HCT116 (cell line): ENCODE results near the gene CISD1. TPM values are rescaled to one million over a fixed set of nuclear protein-coding genes. Genes with fewer than 3 reads are reported as not detected.

Experiments
- ATAC-seq: fragments of 200-7000 bp; cut with Tn5 transposase; 2 replicates; pipeline ENCODE4 v1.9.1; 2020; ENCODE audit warnings: mild to moderate bottlenecking, moderate library complexity
- Bru-seq: library from RNA; stranded (reverse); fragments of 400-500 nt; gene quantifications from one replicate; lab custom pipeline; 2021; lab: Mats Ljungman, UMichigan
- BruChase-seq, 2 experiments: library from RNA; stranded (reverse); fragments of 400-500 nt; gene quantifications; one replicate each; lab custom pipeline; 2021; lab: Mats Ljungman, UMichigan
- BruUV-seq: library from RNA; stranded (reverse); fragments of 400-500 nt; replicated peaks from 2 replicates; lab custom pipeline; 2021; lab: Mats Ljungman, UMichigan
- CTCF ChIA-PET: fragments of 300-600 bp; sonication (Branson Sonifier 250); formaldehyde crosslinking; loops from one replicate; lab custom pipeline; 2021; ENCODE audit warnings: antibody characterized with exemption; lab: Charles Lee
- POLR2A ChIA-PET: fragments of 300-600, 350-600 bp; sonication (Branson Sonifier 250); formaldehyde crosslinking; loops from one replicate; lab custom pipeline; 2021; ENCODE audit warnings: antibody characterized with exemption; lab: Charles Lee
- RAD21 ChIA-PET, 2 experiments: fragments of 300-600 bp; sonication (Branson Sonifier 250); formaldehyde crosslinking; loops; one replicate each; lab custom pipeline; 2023; ENCODE audit warnings: low total read pairs in 2 of 2; ENCODE audit not compliant: uncharacterized antibody in 2 of 2, unreplicated experiment in 2 of 2, low non-redundant PET in 1 of 2; lab: Charles Lee
- DNase-seq: peaks from one replicate; pipeline ENCODE4 v3.0.0-alpha.2; 2010; ENCODE audit warnings: low read depth, low spot score
- H2AFZ ChIP-seq: fragments of 200-600 bp; shearing (Covaris generic), sonication (generic); 2 replicates; pipeline ENCODE4 v1.6.1; 2017; ENCODE audit warnings: low read depth, mixed run types, mixed read lengths, antibody characterized with exemption, low read length; ENCODE audit not compliant: poor library complexity, severe bottlenecking
- H3K27ac ChIP-seq: 2 replicates; pipeline ENCODE4 v1.5.1; 2012; ENCODE audit warnings: low read depth, low read length
- H3K27me3 ChIP-seq: fragments of 200-600 bp; sonication (generic); 2 replicates; pipeline ENCODE4 v1.6.1; 2016; ENCODE audit warnings: mixed run types, low read length, mixed read lengths; ENCODE audit not compliant: insufficient read depth
- H3K36me3 ChIP-seq, 2 experiments: fragments of 200-500 bp in 1 of 2; fragments of 200-600 bp in 1 of 2; sonication (Bioruptor generic) in 1 of 2; sonication (generic) in 1 of 2; 2 replicates each; pipeline versions ENCODE4 v1.5.1 to v1.6.1; 2014 to 2016; ENCODE audit warnings: low read length in 2 of 2, inconsistent platforms in 1 of 2, mixed read lengths in 1 of 2, mixed run types in 1 of 2; ENCODE audit not compliant: insufficient read depth in 2 of 2, control insufficient read depth in 1 of 2
- H3K4me1 ChIP-seq, 2 experiments: fragments of 200-600 bp in 1 of 2; sonication (generic) in 1 of 2; 2 replicates each; pipeline versions ENCODE4 v1.5.1 to v1.6.1; 2012 to 2017; ENCODE audit warnings: low read length in 2 of 2, inconsistent platforms in 1 of 2, mild to moderate bottlenecking in 1 of 2, mixed read lengths in 1 of 2, mixed run types in 1 of 2, moderate library complexity in 1 of 2; ENCODE audit not compliant: insufficient read depth in 2 of 2, control insufficient read depth in 1 of 2
- H3K4me2 ChIP-seq: fragments of 200-600 bp; sonication (generic); 2 replicates; pipeline ENCODE4 v1.6.1; 2017; ENCODE audit warnings: mixed run types, low read length, mixed read lengths
- H3K4me3 ChIP-seq, 2 experiments: fragments of 200-600 bp in 1 of 2; sonication (generic) in 1 of 2; replicated peaks in 1 of 2; 2 replicates each; pipeline ENCODE4 v1.5.1; 2011 to 2016; ENCODE audit warnings: low read length in 2 of 2, control low read depth in 1 of 2, low read depth in 1 of 2, mild to moderate bottlenecking in 1 of 2, mixed read lengths in 1 of 2, mixed run types in 1 of 2
- H3K79me2 ChIP-seq: fragments of 200-600 bp; sonication (generic); 2 replicates; pipeline ENCODE4 v1.6.1; 2017; ENCODE audit warnings: mild to moderate bottlenecking, mixed run types, low read length, moderate library complexity, mixed read lengths; ENCODE audit not compliant: insufficient read depth
- H3K9ac ChIP-seq: fragments of 200-600 bp; sonication (generic); 2 replicates; pipeline ENCODE4 v1.6.1; 2016; ENCODE audit warnings: low read length, mixed read lengths
- H3K9me2 ChIP-seq: fragments of 200-600 bp; sonication (generic), shearing (Covaris generic); 2 replicates; pipeline ENCODE4 v1.6.1; 2017; ENCODE audit warnings: mixed run types, mild to moderate bottlenecking, moderate library complexity; ENCODE audit not compliant: insufficient read depth
- H3K9me3 ChIP-seq, 2 experiments: fragments of 200-500 bp in 1 of 2; fragments of 200-600 bp in 1 of 2; sonication (Bioruptor generic) in 1 of 2; sonication (generic) in 1 of 2; 2 replicates each; pipeline ENCODE4 v1.6.1; 2014 to 2017; ENCODE audit warnings: low read length in 2 of 2, mixed read lengths in 2 of 2, inconsistent platforms in 1 of 2, low read depth in 1 of 2, mild to moderate bottlenecking in 1 of 2, mixed run types in 1 of 2, moderate library complexity in 1 of 2; ENCODE audit not compliant: control insufficient read depth in 1 of 2, insufficient read depth in 1 of 2
- H4K20me1 ChIP-seq: fragments of 200-600 bp; sonication (generic), shearing (Covaris generic); 2 replicates; pipeline ENCODE4 v1.6.1; 2017; ENCODE audit warnings: mixed run types, mild to moderate bottlenecking, moderate library complexity; ENCODE audit not compliant: insufficient read depth
- CBX3 ChIP-seq: IDR thresholded peaks from 2 replicates; pipeline ENCODE4 v1.6.1; 2012; ENCODE audit warnings: low read depth
- CEBPB ChIP-seq: IDR thresholded peaks from 2 replicates; pipeline ENCODE4 v1.6.1; 2012; ENCODE audit warnings: low read depth
- CTCF ChIP-seq, 3 experiments: fragments of 200-600 bp in 1 of 3; sonication (generic) in 1 of 3; IDR thresholded peaks in 2 of 3; conservative IDR thresholded peaks in 1 of 3; 2 replicates each; pipeline ENCODE4 v1.5.1; 2012 to 2017; ENCODE audit warnings: low read depth in 2 of 3, low read length in 2 of 3, antibody characterized with exemption in 1 of 3, borderline replicate concordance in 1 of 3, control low read depth in 1 of 3, mild to moderate bottlenecking in 1 of 3, mixed read lengths in 1 of 3, mixed run types in 1 of 3, moderate library complexity in 1 of 3; ENCODE audit not compliant: insufficient read depth in 1 of 3
- ELF1 ChIP-seq: IDR thresholded peaks from 2 replicates; pipeline ENCODE4 v1.6.1; 2012; ENCODE audit warnings: low read depth, borderline replicate concordance
- JUND ChIP-seq: IDR thresholded peaks from 2 replicates; pipeline ENCODE4 v1.6.1; 2012
- POLR2A ChIP-seq: IDR thresholded peaks from 2 replicates; pipeline ENCODE4 v1.7.0; 2011; ENCODE audit warnings: borderline replicate concordance; ENCODE audit not compliant: insufficient read depth, insufficient read length; ENCODE audit errors: extremely low read depth
- POLR2AphosphoS5 ChIP-seq: IDR thresholded peaks from 2 replicates; pipeline ENCODE4 v1.6.1; 2011; ENCODE audit warnings: mild to moderate bottlenecking, low read depth, low read length, moderate library complexity
- SIN3A ChIP-seq: IDR thresholded peaks from 2 replicates; pipeline ENCODE4 v1.6.1; 2012; ENCODE audit warnings: low read depth
- SP1 ChIP-seq: IDR thresholded peaks from 2 replicates; pipeline ENCODE4 v1.6.1; 2012; ENCODE audit warnings: low read depth
- SRF ChIP-seq: IDR thresholded peaks from 2 replicates; pipeline ENCODE4 v1.6.1; 2012; ENCODE audit warnings: low read depth
- TCF7L2 ChIP-seq: IDR thresholded peaks from 2 replicates; pipeline ENCODE4 v1.7.0; 2011; ENCODE audit warnings: borderline replicate concordance, inconsistent platforms; ENCODE audit not compliant: insufficient read depth, insufficient read length; ENCODE audit errors: extremely low read depth
- ZFX ChIP-seq: fragments of 450-650 bp; IDR thresholded peaks from 2 replicates; pipeline ENCODE4 v1.6.1; 2017
- ZNF274 ChIP-seq: fragments of 200-500 bp; sonication (Bioruptor generic); IDR thresholded peaks from 2 replicates; pipeline ENCODE4 v1.6.1; 2014; ENCODE audit warnings: mild to moderate bottlenecking, low read depth, low read length, inconsistent platforms
- intact Hi-C: fragments of 100-400 bp; cut with micrococcal nuclease; formaldehyde crosslinking; loops from 2 replicates; pipeline ENCODE4 v1.10.0; 2022
- long read RNA-seq: library from polyadenylated mRNA; unstranded; transcript quantifications from one replicate; pipeline ENCODE4 v2.0.0, GENCODE V29; 2021; ENCODE audit not compliant: unreplicated experiment
- polyA plus RNA-seq: library from polyadenylated mRNA; unstranded; fragments of >200 nt; gene quantifications from 2 replicates; pipeline ENCODE4 v1.2.1, GENCODE V29; 2012; ENCODE audit warnings: missing spikeins
- total RNA-seq: library from RNA; stranded (reverse); gene quantifications from one replicate; pipeline ENCODE4 v1.2.1, GENCODE V29; 2021; ENCODE audit not compliant: unreplicated experiment
- TF ChIP-seq, protein P1 (sequence below): IDR thresholded peaks from 2 replicates; pipeline ENCODE4 v1.6.1; 2012
- TF ChIP-seq, protein P2 (sequence below): IDR thresholded peaks from 2 replicates; pipeline ENCODE4 v1.6.1; 2012
- TF ChIP-seq, protein P3 (sequence below): IDR thresholded peaks from 2 replicates; pipeline ENCODE4 v1.6.1; 2012; ENCODE audit warnings: low read depth

CISD1 gene
- total RNA-seq: 47.3 TPM
- polyA plus RNA-seq: 17.2 and 22.4 TPM in 2 replicates
- Bru-seq, nascent RNA: percentile 86 among the genes with signal in this experiment
- percentile 75 among the genes with signal in this experiment for BruChase-seq, experiment 1, labeled RNA remaining after a 6-hour chase
- percentile 64 among the genes with signal in this experiment for BruChase-seq, experiment 2, labeled RNA remaining after a 2-hour chase
- long read RNA-seq, transcript CISD1-201 (3 exons, 2,479 nt): major isoform, 37 of 42 reads
- long read RNA-seq, partial matches to known transcripts: 4 of 42 reads
- long read RNA-seq, other reads (novel, unspliced or antisense): 1 of 42 reads

DNA sequence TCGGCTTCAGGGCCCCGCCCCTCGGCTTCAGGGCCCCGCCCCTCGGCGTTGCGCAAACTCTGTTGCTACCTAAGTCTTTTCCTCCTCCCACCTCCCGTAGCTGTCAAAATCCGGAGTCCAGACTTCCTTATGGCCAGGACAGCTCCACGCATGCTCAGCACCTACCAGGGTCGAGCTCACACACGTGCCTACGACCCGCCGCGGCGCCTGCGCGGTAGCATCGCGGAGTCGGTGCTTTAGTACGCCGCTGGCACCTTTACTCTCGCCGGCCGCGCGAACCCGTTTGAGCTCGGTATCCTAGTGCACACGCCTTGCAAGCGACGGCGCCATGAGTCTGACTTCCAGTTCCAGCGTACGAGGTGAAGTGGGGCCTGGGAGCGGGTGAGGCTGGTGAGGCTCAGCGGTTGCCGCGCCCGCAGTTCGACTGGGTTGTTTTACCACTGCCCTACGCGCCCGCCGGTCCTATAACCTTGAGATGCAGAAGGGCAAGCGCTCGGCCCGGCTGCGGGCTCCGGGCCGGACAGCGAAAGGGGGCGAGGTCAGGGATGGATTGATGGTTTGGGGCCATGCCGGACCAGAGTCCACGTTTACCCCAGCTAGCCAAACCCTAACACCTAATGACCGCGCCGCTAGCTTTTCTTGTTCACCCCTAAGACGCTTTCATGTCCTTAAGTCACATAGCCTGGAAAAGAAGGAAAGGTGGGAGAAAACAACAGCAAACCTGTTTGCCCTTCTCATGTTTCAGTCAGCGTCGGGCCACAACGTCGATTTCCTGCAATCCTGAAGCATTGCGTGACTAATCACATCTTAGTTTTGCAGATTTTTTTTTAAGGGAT is at the start of gene CISD1:
CISD1 (plus strand) TSS at position 217 of the 836 bp plus-strand sequence; CDS start at position 329, 112 bp downstream.
- peaks cover 16 to 28% of the 10 kb centered on the region in 2 experiments for H3K4me1 ChIP-seq
- POLR2A ChIA-PET: interaction anchor here (0.9 to 1.2 kb wide), 3 partner anchors 9 to 66 kb away, joined by 3 to 4 read pairs (median 3); partner anchors contain the start of gene UBE2D1
- CTCF ChIA-PET: interaction anchor here (1.0 to 1.9 kb wide), 4 partner anchors 21 to 91 kb away, joined by 3 to 8 read pairs (median 4); no protein-coding TSS in a partner anchor
- RAD21 ChIA-PET: no interaction called here
- ATAC-seq (peak; percentile 82), DNase-seq (peak; percentile 99)
- peak within 1 kb of the TSS; percentile 84 for H3K9ac ChIP-seq
- H3K27me3 ChIP-seq: no peaks in the 10 kb centered on the region
- no peaks in the 10 kb centered on the region for H3K9me2 ChIP-seq
- intact Hi-C loops: loop anchor here (2.0 kb wide), 1 partner anchor 66 kb away; the partner anchor contains the start of gene UBE2D1
- no TSS peak for BruUV-seq
- peak within 1 kb of the TSS; percentile 91 for H2AFZ ChIP-seq
- H3K27ac ChIP-seq: peak within 1 kb of the TSS; percentile 94
- TF ChIP-seq, protein P1, sequence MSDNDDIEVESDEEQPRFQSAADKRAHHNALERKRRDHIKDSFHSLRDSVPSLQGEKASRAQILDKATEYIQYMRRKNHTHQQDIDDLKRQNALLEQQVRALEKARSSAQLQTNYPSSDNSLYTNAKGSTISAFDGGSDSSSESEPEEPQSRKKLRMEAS: peak; percentile 96
- TF ChIP-seq CTCF (IDR thresholded peaks at IDR 0.05 in 2 of 3, conservative IDR thresholded peaks at IDR 0.05 in 1 of 3; ENCODE audit: borderline replicate concordance in 1 of 3, insufficient read depth in 1 of 3, low read depth in 2 of 3, low read length in 2 of 3) (no peak), POLR2A (peak; percentile 67), SP1 (peak; percentile 89), TCF7L2 (peak; percentile 88), ELF1 (no peak; the same call in 1 of the 2 replicates), JUND (no peak), ZFX (peak; percentile 58; the same call in 1 of the 2 replicates), ZNF274 (no peak), POLR2AphosphoS5 (peak; percentile 77), CEBPB (peak; percentile 96), SIN3A (peak; percentile 67; the same call in 1 of the 2 replicates), CBX3 (no peak; the same call in 1 of the 2 replicates), SRF (no peak)
- TF ChIP-seq, protein P2, sequence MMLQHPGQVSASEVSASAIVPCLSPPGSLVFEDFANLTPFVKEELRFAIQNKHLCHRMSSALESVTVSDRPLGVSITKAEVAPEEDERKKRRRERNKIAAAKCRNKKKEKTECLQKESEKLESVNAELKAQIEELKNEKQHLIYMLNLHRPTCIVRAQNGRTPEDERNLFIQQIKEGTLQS: no peak
- TF ChIP-seq, protein P3, sequence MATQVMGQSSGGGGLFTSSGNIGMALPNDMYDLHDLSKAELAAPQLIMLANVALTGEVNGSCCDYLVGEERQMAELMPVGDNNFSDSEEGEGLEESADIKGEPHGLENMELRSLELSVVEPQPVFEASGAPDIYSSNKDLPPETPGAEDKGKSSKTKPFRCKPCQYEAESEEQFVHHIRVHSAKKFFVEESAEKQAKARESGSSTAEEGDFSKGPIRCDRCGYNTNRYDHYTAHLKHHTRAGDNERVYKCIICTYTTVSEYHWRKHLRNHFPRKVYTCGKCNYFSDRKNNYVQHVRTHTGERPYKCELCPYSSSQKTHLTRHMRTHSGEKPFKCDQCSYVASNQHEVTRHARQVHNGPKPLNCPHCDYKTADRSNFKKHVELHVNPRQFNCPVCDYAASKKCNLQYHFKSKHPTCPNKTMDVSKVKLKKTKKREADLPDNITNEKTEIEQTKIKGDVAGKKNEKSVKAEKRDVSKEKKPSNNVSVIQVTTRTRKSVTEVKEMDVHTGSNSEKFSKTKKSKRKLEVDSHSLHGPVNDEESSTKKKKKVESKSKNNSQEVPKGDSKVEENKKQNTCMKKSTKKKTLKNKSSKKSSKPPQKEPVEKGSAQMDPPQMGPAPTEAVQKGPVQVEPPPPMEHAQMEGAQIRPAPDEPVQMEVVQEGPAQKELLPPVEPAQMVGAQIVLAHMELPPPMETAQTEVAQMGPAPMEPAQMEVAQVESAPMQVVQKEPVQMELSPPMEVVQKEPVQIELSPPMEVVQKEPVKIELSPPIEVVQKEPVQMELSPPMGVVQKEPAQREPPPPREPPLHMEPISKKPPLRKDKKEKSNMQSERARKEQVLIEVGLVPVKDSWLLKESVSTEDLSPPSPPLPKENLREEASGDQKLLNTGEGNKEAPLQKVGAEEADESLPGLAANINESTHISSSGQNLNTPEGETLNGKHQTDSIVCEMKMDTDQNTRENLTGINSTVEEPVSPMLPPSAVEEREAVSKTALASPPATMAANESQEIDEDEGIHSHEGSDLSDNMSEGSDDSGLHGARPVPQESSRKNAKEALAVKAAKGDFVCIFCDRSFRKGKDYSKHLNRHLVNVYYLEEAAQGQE: no peak
- H3K4me3 ChIP-seq: peak within 1 kb of the TSS; percentile 74 to 81
- H3K4me2 ChIP-seq: peak within 1 kb of the TSS; percentile 97
- H3K36me3 ChIP-seq: no peaks in the 10 kb centered on the region
- no peaks in the 10 kb centered on the region for H3K9me3 ChIP-seq
- H4K20me1 ChIP-seq: no peaks in the 10 kb centered on the region
- peaks cover 62% of the 10 kb centered on the region for H3K79me2 ChIP-seq
